Ovary (tissue), 9 donors: ENCODE data around the gene LRRC9. TPM values are rescaled to one million over a fixed set of nuclear protein-coding genes. Genes with fewer than 3 reads are reported as not detected.
"Not testable (repeated sequence)": the region's sequence is repeated elsewhere in the genome, so short reads cannot be mapped to it uniquely, and the experiment has no call there.

Source experiments
- DNase-seq, 5 donors: peaks; one replicate each; pipeline ENCODE4 v3.0.0-alpha.2; 2019 to 2020
- H3K27ac ChIP-seq, 2 donors: fragments of 200-600 bp; one replicate each; pipeline versions ENCODE4 v1.5.1 to v1.8.0; 2019 to 2022
- H3K27me3 ChIP-seq: fragments of 200-600 bp; one replicate; pipeline ENCODE4 v1.8.0; 2022
- H3K36me3 ChIP-seq: fragments of 200-600 bp; sonication (generic); one replicate; pipeline ENCODE4 v1.5.1; 2019
- H3K4me1 ChIP-seq: one replicate; pipeline ENCODE4 v1.8.1; 2013; ENCODE audit warnings: mild to moderate bottlenecking, moderate library complexity; ENCODE audit not compliant: insufficient read depth
- H3K4me3 ChIP-seq: fragments of 200-600 bp; sonication (generic); one replicate; pipeline ENCODE4 v1.5.1; 2017
- H3K9me3 ChIP-seq, 2 donors: fragments of 200-600 bp in 1 of 2; sonication (generic) in 1 of 2; one replicate each; pipeline versions ENCODE4 v1.5.1 to v1.8.1; 2013 to 2019; ENCODE audit warnings: mild to moderate bottlenecking in 1 of 2, moderate library complexity in 1 of 2
- CTCF ChIP-seq, 3 donors: fragments of 450-650 bp in 2 of 3; fragments of 200-600 bp in 1 of 3; IDR thresholded peaks; one replicate each; pipeline versions ENCODE4 v1.5.1 to v1.8.0; 2016 to 2022; ENCODE audit warnings: antibody characterized with exemption in 3 of 3, mild to moderate bottlenecking in 1 of 3
- EP300 ChIP-seq: sonication (generic); formaldehyde crosslinking; IDR thresholded peaks from one replicate; pipeline ENCODE4 v1.6.1; 2017; ENCODE audit warnings: antibody characterized with exemption
- POLR2A ChIP-seq: fragments of 450-650 bp; IDR thresholded peaks from one replicate; pipeline ENCODE4 v1.6.1; 2017; ENCODE audit warnings: antibody characterized with exemption, mild to moderate bottlenecking, moderate library complexity
- WGBS, 3 donors: extraction: QIAGEN DNeasy Blood & Tissue Kit in 1 of 3; methylation state at CpG; one replicate each; pipeline versions ENCODE4 v1.1.5 to v1.1.7; 2013 to 2017; 5-methylcytosine and 5-hydroxymethylcytosine counted together
- intact Hi-C, 4 donors: fragments of 100-400 bp; cut with DNase I; formaldehyde crosslinking; loops; one replicate each; pipeline versions ENCODE4 v1.11.0 to v1.15.1; 2022 to 2023
- polyA plus RNA-seq, 2 donors: library from polyadenylated mRNA; stranded (reverse); fragments of 200-250 nt in 1 of 2; fragments of 350-450 nt in 1 of 2; fragmentation: Illumina TruSeq in 1 of 2; extraction: RNeasy Lipid Tissue Mini Kit (QIAGEN cat#74804) in 1 of 2; gene quantifications; one replicate each; pipeline ENCODE4 v1.2.3, GENCODE V29; 2013 to 2014
- total RNA-seq, 7 donors: library from RNA; depleted of rRNA in 2 of 7; stranded (reverse); fragments of >200 nt in 2 of 7; fragmentation: NEBNext Ultra II Directional in 3 of 7; extraction: Animal tissue kit (Norgen Biotek cat#: 25700) in 3 of 7; gene quantifications; one replicate each; pipeline versions ENCODE4 v1.1.0 to v1.2.4, GENCODE V29; 2016 to 2023
- donor health status: DM: no; HTN: no; CAD: no; lungs with moderate emphysema.
- donor health status: DM: no; HTN: no; CAD: no.
- donor health status: Bipolar disorder and iron deficiency.
- donor health status: DM: yes; HTN: yes; CAD: no.
- donor health status: DM: no; HTN: no; CAD: no.
- donor health status: DM: yes; HTN: yes; CAD: no.

Gene LRRC9
- total and polyA plus RNA-seq, 9 donors, result 0.15 to 0.62 (median 0.57) TPM; not detected in 6

- Histone ChIP-seq H3K9me3 (peaks cover 0 to 3% of the 10 kb centered on the region in 2 donors), H3K36me3 (no peaks in the 10 kb centered on the region), H3K4me3 (no peak overlapping the region), H3K27ac (no peak overlapping the region), H3K27me3 (no peaks in the 10 kb centered on the region), H3K4me1 (no peaks in the 10 kb centered on the region)
- WGBS, 3 donors, result 69 to 79% (median 75%) methylated on average over 3 of the region's 3 CpGs
- no peak for DNase-seq
- intact Hi-C loops, result no loop called here
- TF ChIP-seq POLR2A, result no peak
- no peak for TF ChIP-seq CTCF (IDR thresholded peaks at IDR 0.05)
- no peak for TF ChIP-seq EP300
Measured at GRCh38 chr14:59939828-59940227, 19.9 kb downstream of the LRRC9 start.

- H3K9me3 ChIP-seq, H3K4me3 ChIP-seq, H3K27ac ChIP-seq, H3K4me1 ChIP-seq, H3K36me3 ChIP-seq, intact Hi-C loops, DNase-seq, H3K27me3 ChIP-seq: not testable (repeated sequence)
- 85 to 90% (median 88%) methylated on average over 10 of the region's 10 CpGs for WGBS, 3 donors
Measured at GRCh38 chr14:59942296-59942862, 22.4 kb downstream of the LRRC9 start.

GRCh38 chr14:59944909-59945308 lies 25.0 kb downstream of the LRRC9 start:
- Histone ChIP-seq H3K27me3 (no peaks in the 10 kb centered on the region), H3K4me1 (no peaks in the 10 kb centered on the region), H3K27ac (no peak overlapping the region), H3K4me3 (no peak overlapping the region), H3K36me3 (no peaks in the 10 kb centered on the region), H3K9me3 (peaks cover 0 to 3% of the 10 kb centered on the region in 2 donors)
- TF ChIP-seq POLR2A, result no peak
- no peak for TF ChIP-seq CTCF (IDR thresholded peaks at IDR 0.05)
- TF ChIP-seq EP300, result no peak
- no peak for DNase-seq
- intact Hi-C loops, result no loop called here

- intact Hi-C loops, H3K27me3 ChIP-seq: not testable (repeated sequence)
- 82 to 87% (median 86%) methylated on average over 19 to 24 of the region's 30 CpGs for WGBS, 3 donors
Measured at GRCh38 chr14:59952141-59952540, 32.2 kb downstream of the LRRC9 start.

GRCh38 chr14:59957890-59958289 lies 37.9 kb downstream of the LRRC9 start:
- WGBS, 3 donors, result 59 to 91% (median 78%) methylated on average over 4 of the region's 4 CpGs
- H3K36me3 ChIP-seq, H3K9me3 ChIP-seq, intact Hi-C loops, H3K27me3 ChIP-seq, H3K4me1 ChIP-seq, H3K27ac ChIP-seq, H3K4me3 ChIP-seq: not testable (repeated sequence)
- peak in 1 of 5 donors; percentile 13 for DNase-seq

More at GRCh38 chr14:59952141-59952540, 32.2 kb downstream of the LRRC9 start:
- H3K4me3 ChIP-seq, DNase-seq, H3K4me1 ChIP-seq, H3K27ac ChIP-seq, H3K36me3 ChIP-seq, H3K9me3 ChIP-seq: not testable (repeated sequence)

- no peak for DNase-seq
- no peak for TF ChIP-seq POLR2A
- no peak for TF ChIP-seq CTCF (IDR thresholded peaks at IDR 0.05)
- no peak for TF ChIP-seq EP300
- intact Hi-C loops, result loop anchor here in 2 of 4 donors (5.0 to 10.0 kb wide), 2 partner anchors 225 to 228 kb away; no protein-coding TSS in a partner anchor
- H3K9me3 ChIP-seq, result no peaks in the 10 kb centered on the region
- 28 to 40% (median 31%) methylated on average over 3 of the region's 3 CpGs for WGBS, 3 donors
- no peaks in the 10 kb centered on the region for H3K36me3 ChIP-seq
- no peak overlapping the region for H3K27ac ChIP-seq
- no peaks in the 10 kb centered on the region for H3K4me1 ChIP-seq
- H3K4me3 ChIP-seq, result no peak overlapping the region
- H3K27me3 ChIP-seq, result no peaks in the 10 kb centered on the region
Measured at GRCh38 chr14:59959668-59960067, 39.7 kb downstream of the LRRC9 start.
